HEK293T (cell line): ENCODE data around the gene RMDN2.
"Not testable (repeated sequence)": the region's sequence is repeated elsewhere in the genome, so short reads cannot be mapped to it uniquely, and the experiment has no call there.

Source experiments
- ARNT ChIP-seq: fragments of 450-650 bp; IDR thresholded peaks from 2 replicates; pipeline ENCODE4 v1.6.1; 2017; ENCODE audit warnings: mild to moderate bottlenecking
- FOXA1 ChIP-seq: fragments of 450-650 bp; IDR thresholded peaks from 2 replicates; pipeline ENCODE4 v1.6.1; 2016; ENCODE audit warnings: mild to moderate bottlenecking
- FOXK2 ChIP-seq: fragments of 450-650 bp; IDR thresholded peaks from 2 replicates; pipeline ENCODE4 v1.6.1; 2016; ENCODE audit warnings: mild to moderate bottlenecking
- L3MBTL2 ChIP-seq: fragments of 450-650 bp; conservative IDR thresholded peaks from 2 replicates; pipeline ENCODE4 v1.6.1; 2016; ENCODE audit warnings: mild to moderate bottlenecking
- NFRKB ChIP-seq: fragments of 450-650 bp; IDR thresholded peaks from 2 replicates; pipeline ENCODE4 v1.6.1; 2016; ENCODE audit warnings: mild to moderate bottlenecking, moderate library complexity
- SP1 ChIP-seq: fragments of 450-650 bp; IDR thresholded peaks from 2 replicates; pipeline ENCODE4 v1.6.1; 2017
- SUZ12 ChIP-seq: fragments of 450-650 bp; IDR thresholded peaks from 2 replicates; pipeline ENCODE4 v1.6.1; 2016; ENCODE audit warnings: mild to moderate bottlenecking
- TARDBP ChIP-seq: fragments of 450-650 bp; IDR thresholded peaks from 2 replicates; pipeline ENCODE4 v1.6.1; 2016

- TF ChIP-seq FOXA1, SUZ12, ARNT, SP1, NFRKB, FOXK2, L3MBTL2, TARDBP: not testable (repeated sequence)
Measured at GRCh38 chr2:38010187-38010586, 85.1 kb downstream of the RMDN2 start.
